ENCODE measurements around the gene C10orf67. TPM values are rescaled to one million over a fixed set of nuclear protein-coding genes. Genes with fewer than 3 reads are reported as not detected.

The C10orf67 gene
- total RNA-seq, 1 experiment from 2014 or later: 0.21 TPM

- ChIA-PET CTCF (interaction anchor here (0.6 to 1.3 kb wide), 2 partner anchors 17 to 19 kb away, joined by 3 to 4 read pairs; no protein-coding TSS in a partner anchor), POLR2A (interaction anchor here (1.9 to 3.9 kb wide), 2 partner anchors 10 to 23 kb away, joined by 8 to 11 read pairs; no protein-coding TSS in a partner anchor)
- Mint-ChIP-seq H3K4me3 (ENCODE audit: unreplicated experiment) (no peak overlapping the region), H3K36me3 (ENCODE audit: insufficient read depth, unreplicated experiment) (peaks cover 7% of the 10 kb centered on the region), H3K27ac (ENCODE audit: low read depth, unreplicated experiment) (no peak overlapping the region), H3K4me1 (ENCODE audit: insufficient read depth, unreplicated experiment) (peaks cover 24% of the 10 kb centered on the region), H3K9me3 (ENCODE audit: unreplicated experiment) (peaks cover 4% of the 10 kb centered on the region), H3K27me3 (ENCODE audit: insufficient read depth, unreplicated experiment) (no peaks in the 10 kb centered on the region)
- no peak for DNase-seq (ENCODE audit: unreplicated experiment)
- intact Hi-C loops (cut with micrococcal nuclease): no loop called here
- BruUV-seq (replicated peaks): no TSS peak
- TF ChIP-seq CTCF (IDR thresholded peaks at IDR 0.05; ENCODE audit: unreplicated experiment): no peak
Measured at GRCh38 chr10:23362069-23362830, 17.7 kb upstream of the C10orf67 start.

GRCh38 chr10:23361665-23362064, 17.1 kb upstream of the C10orf67 start:
- TF ChIP-seq CTCF (IDR thresholded peaks at IDR 0.05; ENCODE audit: unreplicated experiment): no peak
- H3K4me1 Mint-ChIP-seq (ENCODE audit: insufficient read depth, unreplicated experiment): peaks cover 24% of the 10 kb centered on the region
- H3K27ac Mint-ChIP-seq (ENCODE audit: low read depth, unreplicated experiment): no peak overlapping the region
- no peak for DNase-seq (ENCODE audit: unreplicated experiment)
- no peak overlapping the region for H3K4me3 Mint-ChIP-seq (ENCODE audit: unreplicated experiment)
- BruUV-seq (replicated peaks): no TSS peak
- peaks cover 4% of the 10 kb centered on the region for H3K9me3 Mint-ChIP-seq (ENCODE audit: unreplicated experiment)
- H3K36me3 Mint-ChIP-seq (ENCODE audit: insufficient read depth, unreplicated experiment): peaks cover 7% of the 10 kb centered on the region
- ChIA-PET CTCF (interaction anchor here (0.6 to 1.0 kb wide), 2 partner anchors 16 to 78 kb away, joined by 3 to 4 read pairs; partner anchors contain the start of gene OTUD1), POLR2A (interaction anchor here (1.0 to 3.9 kb wide), 3 partner anchors 9 to 30 kb away, joined by 4 to 11 read pairs (median 8); no protein-coding TSS in a partner anchor)
- intact Hi-C loops (cut with micrococcal nuclease): no loop called here
- H3K27me3 Mint-ChIP-seq (ENCODE audit: insufficient read depth, unreplicated experiment): no peaks in the 10 kb centered on the region

GRCh38 chr10:23359692-23360380, 15.2 kb upstream of the C10orf67 start:
- POLR2A ChIA-PET: interaction anchor here (1.0 to 3.9 kb wide), 8 partner anchors 8 to 81 kb away, joined by 3 to 12 read pairs (median 6); partner anchors contain the start of gene OTUD1
- H3K27me3 Mint-ChIP-seq (ENCODE audit: insufficient read depth, unreplicated experiment): no peaks in the 10 kb centered on the region
- no peak overlapping the region for H3K27ac Mint-ChIP-seq (ENCODE audit: low read depth, unreplicated experiment)
- TF ChIP-seq CTCF (IDR thresholded peaks at IDR 0.05; ENCODE audit: unreplicated experiment): no peak
- H3K4me3 Mint-ChIP-seq (ENCODE audit: unreplicated experiment): no peak overlapping the region
- peaks cover 16% of the 10 kb centered on the region for H3K4me1 Mint-ChIP-seq (ENCODE audit: insufficient read depth, unreplicated experiment)
- peaks cover 7% of the 10 kb centered on the region for H3K36me3 Mint-ChIP-seq (ENCODE audit: insufficient read depth, unreplicated experiment)
- intact Hi-C loops (cut with micrococcal nuclease): no loop called here
- CTCF ChIA-PET: interaction anchor here (0.6 kb wide), 1 partner anchor 16 kb away, joined by 3 read pairs; no protein-coding TSS in a partner anchor
- peaks cover 4% of the 10 kb centered on the region for H3K9me3 Mint-ChIP-seq (ENCODE audit: unreplicated experiment)
- no TSS peak for BruUV-seq (replicated peaks)
- peak; percentile 33 for DNase-seq (ENCODE audit: unreplicated experiment)

- no peak for DNase-seq (ENCODE audit: unreplicated experiment)
- Mint-ChIP-seq H3K27me3 (ENCODE audit: insufficient read depth, unreplicated experiment) (no peaks in the 10 kb centered on the region), H3K4me3 (ENCODE audit: unreplicated experiment) (no peak overlapping the region), H3K4me1 (ENCODE audit: insufficient read depth, unreplicated experiment) (peaks cover 10% of the 10 kb centered on the region), H3K9me3 (ENCODE audit: unreplicated experiment) (no peaks in the 10 kb centered on the region), H3K27ac (ENCODE audit: low read depth, unreplicated experiment) (no peak overlapping the region), H3K36me3 (ENCODE audit: insufficient read depth, unreplicated experiment) (peaks cover 7% of the 10 kb centered on the region)
- no peak for TF ChIP-seq CTCF (IDR thresholded peaks at IDR 0.05; ENCODE audit: unreplicated experiment)
- BruUV-seq (replicated peaks): no TSS peak
- intact Hi-C loops (cut with micrococcal nuclease): no loop called here
- POLR2A ChIA-PET: interaction anchor here (2.1 kb wide), 1 partner anchor 13 kb away, joined by 6 read pairs; no protein-coding TSS in a partner anchor
- CTCF ChIA-PET: no interaction called here
Measured at GRCh38 chr10:23358357-23358756, 13.8 kb upstream of the C10orf67 start.
